ENCODE measurements around the gene GIPC1. TPM values are rescaled to one million over a fixed set of nuclear protein-coding genes. Genes with fewer than 3 reads are reported as not detected.

The GIPC1 gene
- total and polyA plus RNA-seq, 9 of the 15 experiments (the other 6 are each of a cell fraction or from before 2014, with no cell fraction given) = 0.49 to 54.7 (median 24.8) TPM

DNA sequence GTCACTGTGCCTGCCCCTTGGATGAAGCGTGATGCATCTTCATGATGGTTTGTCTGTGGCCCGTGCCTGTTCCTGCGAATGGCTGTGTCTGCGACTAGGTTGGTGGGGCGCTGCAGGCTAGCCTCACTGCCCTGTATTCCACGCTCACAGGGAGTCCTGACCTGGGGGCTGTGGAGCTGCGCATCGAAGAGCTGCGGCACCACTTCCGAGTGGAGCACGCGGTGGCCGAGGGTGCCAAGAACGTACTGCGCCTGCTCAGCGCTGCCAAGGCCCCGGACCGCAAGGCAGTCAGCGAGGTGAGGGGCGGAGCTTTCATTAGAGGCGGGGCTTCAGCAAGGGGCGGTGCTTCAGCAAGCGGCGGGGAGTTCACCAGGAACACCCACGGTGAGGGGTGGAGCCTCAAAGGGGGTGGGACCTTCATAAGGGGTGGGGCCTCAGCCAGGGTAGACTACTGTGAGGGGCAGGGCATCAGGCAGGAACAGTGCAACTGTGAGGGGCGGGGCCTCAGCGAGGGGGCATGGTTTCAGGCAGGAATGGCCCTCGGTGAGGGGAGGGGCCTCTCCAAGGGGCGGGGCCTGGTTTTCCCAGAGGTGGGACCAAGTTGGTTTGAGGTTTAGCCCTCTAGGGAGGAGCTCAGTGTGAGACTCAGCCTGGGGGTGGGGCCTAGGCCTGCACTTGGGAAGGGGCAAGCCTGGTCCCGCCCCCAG, 45.6 kb downstream of the GIPC1 start (continued):
- TF ChIP-seq, protein P1, sequence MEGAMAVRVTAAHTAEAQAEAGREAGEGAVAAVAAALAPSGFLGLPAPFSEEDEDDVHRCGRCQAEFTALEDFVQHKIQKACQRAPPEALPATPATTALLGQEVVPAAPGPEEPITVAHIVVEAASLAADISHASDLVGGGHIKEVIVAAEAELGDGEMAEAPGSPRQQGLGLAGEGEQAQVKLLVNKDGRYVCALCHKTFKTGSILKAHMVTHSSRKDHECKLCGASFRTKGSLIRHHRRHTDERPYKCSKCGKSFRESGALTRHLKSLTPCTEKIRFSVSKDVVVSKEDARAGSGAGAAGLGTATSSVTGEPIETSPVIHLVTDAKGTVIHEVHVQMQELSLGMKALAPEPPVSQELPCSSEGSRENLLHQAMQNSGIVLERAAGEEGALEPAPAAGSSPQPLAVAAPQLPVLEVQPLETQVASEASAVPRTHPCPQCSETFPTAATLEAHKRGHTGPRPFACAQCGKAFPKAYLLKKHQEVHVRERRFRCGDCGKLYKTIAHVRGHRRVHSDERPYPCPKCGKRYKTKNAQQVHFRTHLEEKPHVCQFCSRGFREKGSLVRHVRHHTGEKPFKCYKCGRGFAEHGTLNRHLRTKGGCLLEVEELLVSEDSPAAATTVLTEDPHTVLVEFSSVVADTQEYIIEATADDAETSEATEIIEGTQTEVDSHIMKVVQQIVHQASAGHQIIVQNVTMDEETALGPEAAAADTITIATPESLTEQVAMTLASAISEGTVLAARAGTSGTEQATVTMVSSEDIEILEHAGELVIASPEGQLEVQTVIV (CRISPR knock-in tag; IDR thresholded peaks at IDR 0.05; ENCODE audit: borderline replicate concordance) = no peak
- TF ChIP-seq L3MBTL2 (IDR thresholded peaks at IDR 0.05) = peak; percentile 100
- TF ChIP-seq HNRNPH1 (optimal IDR thresholded peaks at IDR 0.05; ENCODE audit: low read depth, low read length) = no peak
- TF ChIP-seq TRIM24 (IDR thresholded peaks at IDR 0.05) = no peak
- no peak for TF ChIP-seq CEBPB (tag; IDR thresholded peaks at IDR 0.05)
- no peak for TF ChIP-seq OTX1 (CRISPR knock-in tag; IDR thresholded peaks at IDR 0.05)
- TF ChIP-seq, protein P2, sequence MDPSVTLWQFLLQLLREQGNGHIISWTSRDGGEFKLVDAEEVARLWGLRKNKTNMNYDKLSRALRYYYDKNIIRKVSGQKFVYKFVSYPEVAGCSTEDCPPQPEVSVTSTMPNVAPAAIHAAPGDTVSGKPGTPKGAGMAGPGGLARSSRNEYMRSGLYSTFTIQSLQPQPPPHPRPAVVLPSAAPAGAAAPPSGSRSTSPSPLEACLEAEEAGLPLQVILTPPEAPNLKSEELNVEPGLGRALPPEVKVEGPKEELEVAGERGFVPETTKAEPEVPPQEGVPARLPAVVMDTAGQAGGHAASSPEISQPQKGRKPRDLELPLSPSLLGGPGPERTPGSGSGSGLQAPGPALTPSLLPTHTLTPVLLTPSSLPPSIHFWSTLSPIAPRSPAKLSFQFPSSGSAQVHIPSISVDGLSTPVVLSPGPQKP (CRISPR knock-in tag; IDR thresholded peaks at IDR 0.05) = no peak
- TF ChIP-seq, protein P3, sequence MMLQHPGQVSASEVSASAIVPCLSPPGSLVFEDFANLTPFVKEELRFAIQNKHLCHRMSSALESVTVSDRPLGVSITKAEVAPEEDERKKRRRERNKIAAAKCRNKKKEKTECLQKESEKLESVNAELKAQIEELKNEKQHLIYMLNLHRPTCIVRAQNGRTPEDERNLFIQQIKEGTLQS (IDR thresholded peaks at IDR 0.05) = no peak
- TF ChIP-seq, protein P3 (CRISPR knock-in tag; conservative IDR thresholded peaks at IDR 0.05) = no peak
- TF ChIP-seq JUNB (CRISPR knock-in tag; conservative IDR thresholded peaks at IDR 0.05) = no peak
- TF ChIP-seq MYC (IDR thresholded peaks at IDR 0.05; ENCODE audit: low read depth, low read length) = peak; percentile 68
- no peak for TF ChIP-seq MYC (CRISPR knock-in tag; IDR thresholded peaks at IDR 0.05; ENCODE audit: borderline replicate concordance, low read depth)
- TF ChIP-seq SETDB1 (IDR thresholded peaks at IDR 0.05; ENCODE audit: low read length) = peak; percentile 45
- TF ChIP-seq ZNF384 (IDR thresholded peaks at IDR 0.05; ENCODE audit: low read depth, low read length) = no peak
- TF ChIP-seq GTF2F1 (IDR thresholded peaks at IDR 0.05; ENCODE audit: low read depth, low read length) = no peak
- TF ChIP-seq NCOA2 (IDR thresholded peaks at IDR 0.05; ENCODE audit: partially characterized antibody in 2 of 2) = no peak
- TF ChIP-seq ZNF239 (CRISPR knock-in tag; IDR thresholded peaks at IDR 0.05) = no peak
- TF ChIP-seq, protein P4, sequence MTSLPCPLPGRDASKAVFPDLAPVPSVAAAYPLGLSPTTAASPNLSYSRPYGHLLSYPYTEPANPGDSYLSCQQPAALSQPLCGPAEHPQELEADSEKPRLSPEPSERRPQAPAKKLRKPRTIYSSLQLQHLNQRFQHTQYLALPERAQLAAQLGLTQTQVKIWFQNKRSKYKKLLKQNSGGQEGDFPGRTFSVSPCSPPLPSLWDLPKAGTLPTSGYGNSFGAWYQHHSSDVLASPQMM (CRISPR knock-in tag; IDR thresholded peaks at IDR 0.05) = no peak
- TF ChIP-seq, protein P5, sequence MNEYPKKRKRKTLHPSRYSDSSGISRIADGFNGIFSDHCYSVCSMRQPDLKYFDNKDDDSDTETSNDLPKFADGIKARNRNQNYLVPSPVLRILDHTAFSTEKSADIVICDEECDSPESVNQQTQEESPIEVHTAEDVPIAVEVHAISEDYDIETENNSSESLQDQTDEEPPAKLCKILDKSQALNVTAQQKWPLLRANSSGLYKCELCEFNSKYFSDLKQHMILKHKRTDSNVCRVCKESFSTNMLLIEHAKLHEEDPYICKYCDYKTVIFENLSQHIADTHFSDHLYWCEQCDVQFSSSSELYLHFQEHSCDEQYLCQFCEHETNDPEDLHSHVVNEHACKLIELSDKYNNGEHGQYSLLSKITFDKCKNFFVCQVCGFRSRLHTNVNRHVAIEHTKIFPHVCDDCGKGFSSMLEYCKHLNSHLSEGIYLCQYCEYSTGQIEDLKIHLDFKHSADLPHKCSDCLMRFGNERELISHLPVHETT (CRISPR knock-in tag; conservative IDR thresholded peaks at IDR 0.05 in 1 of 2, IDR thresholded peaks at IDR 0.05 in 1 of 2) = no peak

Data from K562 (cell line).